ENCODE data around the gene WHRN. TPM values are rescaled to one million over a fixed set of nuclear protein-coding genes. Genes with fewer than 3 reads are reported as not detected.

WHRN gene
- 0.19 and 0.56 TPM in 2 replicates for total RNA-seq

GRCh38 chr9:114505187-114506081 is at the start of gene WHRN:
TSS of gene WHRN (minus strand) at chr9:114505473. CDS start at chr9:114504801, 672 bp downstream.

GRCh38 chr9:114387680-114388356 is 117.5 kb downstream of the WHRN start, which contains the start of gene AKNA:
TSS of gene AKNA (minus strand) at chr9:114387982. CDS start at chr9:114381333, 6,649 bp downstream.

Other genes starting within 250 kb of the WHRN start
- not detected in 2 replicates for gene ORM1, start 182.4 kb downstream of the WHRN start, total RNA-seq
- not detected in 2 replicates for gene ORM2, start 175.6 kb downstream of the WHRN start, total RNA-seq
- gene AKNA, start 117.5 kb downstream of the WHRN start, total RNA-seq = 2.1 and 2.8 TPM in 2 replicates
- gene ATP6V1G1, start 82.3 kb upstream of the WHRN start, total RNA-seq = 108 and 176 TPM in 2 replicates
- 2.1 and 3.1 TPM in 2 replicates for gene TMEM268, start 105.8 kb upstream of the WHRN start, total RNA-seq
- gene TEX53, start 152.3 kb upstream of the WHRN start, total RNA-seq = not detected in 2 replicates
- not detected in 2 replicates for gene TEX48, start 176.7 kb upstream of the WHRN start, total RNA-seq